ENCODE data around the gene TNFRSF4. TPM values are rescaled to one million over a fixed set of nuclear protein-coding genes. Genes with fewer than 3 reads are reported as not detected.

The TNFRSF4 gene
- total and polyA plus RNA-seq, 4 donors = 0.08 to 0.35 (median 0.15) TPM; not detected in 1

DNA sequence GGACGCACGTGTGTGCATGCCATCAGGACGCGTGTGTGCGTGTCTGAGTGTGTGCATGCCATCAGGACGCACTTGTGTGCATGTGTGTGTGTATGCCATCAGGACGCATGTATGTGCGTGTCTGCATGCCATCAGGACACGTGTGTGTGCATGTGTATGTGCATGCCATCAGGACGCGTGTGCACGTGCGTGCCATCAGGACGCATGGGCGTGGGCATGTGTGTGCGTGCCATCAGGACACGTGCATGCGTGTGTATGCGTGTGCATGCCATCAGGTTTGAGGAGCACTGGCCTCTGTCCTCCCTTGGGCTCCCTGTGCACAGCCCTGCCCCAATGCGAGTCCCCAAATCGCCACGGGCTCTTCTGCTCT, 45.2 kb upstream of the TNFRSF4 start:
- TF ChIP-seq, protein P1, sequence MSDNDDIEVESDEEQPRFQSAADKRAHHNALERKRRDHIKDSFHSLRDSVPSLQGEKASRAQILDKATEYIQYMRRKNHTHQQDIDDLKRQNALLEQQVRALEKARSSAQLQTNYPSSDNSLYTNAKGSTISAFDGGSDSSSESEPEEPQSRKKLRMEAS (IDR thresholded peaks at IDR 0.05) = no peak
- H3K36me3 ChIP-seq (ENCODE audit: control insufficient read depth in 4 of 4, insufficient read depth in 3 of 4, low read depth in 1 of 4, low read length in 3 of 4) = peaks cover 15 to 60% (median 30%) of the 10 kb centered on the region in 4 donors
- no peak for DNase-seq (ENCODE audit: low spot score)

DNA sequence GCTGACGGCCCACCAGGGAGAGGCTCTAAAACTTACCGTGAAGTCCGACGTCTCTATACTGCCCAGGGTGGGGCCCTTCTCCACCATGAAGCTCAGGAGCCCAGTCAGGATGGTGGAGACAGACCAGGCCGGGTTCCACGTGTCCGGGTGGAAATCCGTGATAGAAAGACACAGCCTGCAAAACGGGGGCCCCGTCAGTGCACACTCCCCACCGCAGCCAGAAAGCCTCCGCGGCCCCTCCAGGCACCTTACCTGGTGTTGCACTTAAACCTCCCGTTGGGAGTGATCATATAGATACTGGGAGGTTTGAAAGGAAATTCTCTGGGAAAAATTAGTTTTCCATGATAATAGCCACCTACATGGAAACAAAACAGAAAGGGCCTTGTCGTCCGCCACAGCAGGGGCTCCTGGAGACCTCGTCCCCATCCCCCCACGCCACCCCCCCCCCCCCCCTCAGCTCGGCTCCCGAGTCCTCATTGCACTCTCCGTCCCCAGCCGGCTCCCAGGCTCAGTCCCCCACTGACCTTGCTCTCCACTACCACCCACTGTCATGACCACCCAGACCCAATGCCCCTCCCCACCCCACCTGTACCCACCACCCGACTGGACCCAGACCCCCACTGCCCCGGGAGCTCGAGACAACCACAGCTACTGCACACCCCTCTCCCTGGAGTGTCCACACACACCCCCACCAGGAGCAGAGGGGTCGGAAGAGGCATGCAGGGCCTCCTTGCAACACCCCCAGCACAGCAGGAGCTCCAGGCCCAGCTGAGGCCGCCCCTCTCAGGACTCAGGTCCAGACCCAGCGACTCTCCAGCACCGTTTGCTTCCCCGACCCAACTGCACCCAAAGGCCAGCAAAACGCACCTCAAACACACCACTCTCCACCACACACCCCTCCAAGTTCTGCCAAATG, 43.3 kb upstream of the TNFRSF4 start:
- DNase-seq (ENCODE audit: low spot score) = no peak
- Histone ChIP-seq H3K27me3 (ENCODE audit: control insufficient read depth in 4 of 4, insufficient read depth in 4 of 4, low read length in 3 of 4) (no peaks in the 10 kb centered on the region), H3K36me3 (ENCODE audit: control insufficient read depth in 4 of 4, insufficient read depth in 3 of 4, low read depth in 1 of 4, low read length in 3 of 4) (peaks cover 14 to 47% (median 18%) of the 10 kb centered on the region in 4 donors)

More for the DNA sequence above, 45.2 kb upstream of the TNFRSF4 start:
- Histone ChIP-seq H3K9me3 (ENCODE audit: control insufficient read depth in 4 of 4, low read length in 3 of 4) (no peaks in the 10 kb centered on the region), H3K4me3 (ENCODE audit: low read depth in 1 of 3, low read length in 3 of 3) (no peak overlapping the region), H3K27ac (ENCODE audit: low read depth in 1 of 2, low read length in 2 of 2) (no peak overlapping the region), H3K4me1 (ENCODE audit: control insufficient read depth in 4 of 4, insufficient read depth in 4 of 4, low read length in 3 of 4) (no peaks in the 10 kb centered on the region), H3K9ac (ENCODE audit: low read depth in 1 of 2, low read length in 2 of 2) (no peak overlapping the region), H3K27me3 (ENCODE audit: control insufficient read depth in 4 of 4, insufficient read depth in 4 of 4, low read length in 3 of 4) (no peaks in the 10 kb centered on the region)
- WGBS = 96% methylated on average over 22 of the region's 22 CpGs

DNA sequence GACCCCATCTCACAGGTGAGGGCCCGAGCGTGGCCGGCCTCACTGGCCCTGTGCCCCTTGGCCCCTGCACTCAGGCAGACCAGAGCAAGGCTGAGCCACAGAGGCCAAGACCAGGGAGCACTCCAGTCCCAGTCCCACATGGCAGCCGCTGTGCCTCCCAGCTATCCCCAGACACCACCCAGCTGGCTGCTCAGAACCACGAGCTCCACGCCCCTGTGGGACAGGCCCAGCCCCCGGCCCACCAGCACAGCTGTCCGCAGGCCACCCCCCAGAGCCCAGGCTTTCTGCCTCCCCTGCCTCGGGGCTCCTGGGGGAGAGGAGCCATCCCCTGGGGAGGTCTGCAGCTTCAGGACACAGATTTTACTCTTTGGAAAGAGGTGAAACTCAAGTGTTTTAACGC, 41.7 kb upstream of the TNFRSF4 start:
- WGBS = 98% methylated on average over 10 of the region's 10 CpGs
- Histone ChIP-seq H3K27me3 (ENCODE audit: control insufficient read depth in 4 of 4, insufficient read depth in 4 of 4, low read length in 3 of 4) (no peaks in the 10 kb centered on the region), H3K27ac (ENCODE audit: low read depth in 1 of 2, low read length in 2 of 2) (no peak overlapping the region), H3K9me3 (ENCODE audit: control insufficient read depth in 4 of 4, low read length in 3 of 4) (no peaks in the 10 kb centered on the region), H3K4me3 (ENCODE audit: low read depth in 1 of 3, low read length in 3 of 3) (no peak overlapping the region), H3K9ac (ENCODE audit: low read depth in 1 of 2, low read length in 2 of 2) (no peak overlapping the region), H3K4me1 (ENCODE audit: control insufficient read depth in 4 of 4, insufficient read depth in 4 of 4, low read length in 3 of 4) (no peaks in the 10 kb centered on the region), H3K36me3 (ENCODE audit: control insufficient read depth in 4 of 4, insufficient read depth in 3 of 4, low read depth in 1 of 4, low read length in 3 of 4) (peaks cover 13 to 43% (median 17%) of the 10 kb centered on the region in 4 donors)
- TF ChIP-seq FOXA1 (IDR thresholded peaks at IDR 0.05) (no peak), HNF4A (conservative IDR thresholded peaks at IDR 0.05) (no peak)
- DNase-seq (ENCODE audit: low spot score) = no peak

More for the DNA sequence above, 43.3 kb upstream of the TNFRSF4 start:
- Histone ChIP-seq H3K4me1 (ENCODE audit: control insufficient read depth in 4 of 4, insufficient read depth in 4 of 4, low read length in 3 of 4) (no peaks in the 10 kb centered on the region), H3K9ac (ENCODE audit: low read depth in 1 of 2, low read length in 2 of 2) (no peak overlapping the region), H3K27ac (ENCODE audit: low read depth in 1 of 2, low read length in 2 of 2) (no peak overlapping the region), H3K4me3 (ENCODE audit: low read depth in 1 of 3, low read length in 3 of 3) (no peak overlapping the region), H3K9me3 (ENCODE audit: control insufficient read depth in 4 of 4, low read length in 3 of 4) (no peaks in the 10 kb centered on the region)
- no peak for TF ChIP-seq HNF4G (IDR thresholded peaks at IDR 0.05)
- TF ChIP-seq RXRA (IDR thresholded peaks at IDR 0.05) = no peak
- TF ChIP-seq FOXA2 (IDR thresholded peaks at IDR 0.05) = no peak
- no peak for TF ChIP-seq GABPA (IDR thresholded peaks at IDR 0.05 in 1 of 2, conservative IDR thresholded peaks at IDR 0.05 in 1 of 2)
- TF ChIP-seq EGR1 (IDR thresholded peaks at IDR 0.05; ENCODE audit: low read depth in 2 of 2) = no peak
- no peak for TF ChIP-seq HNF4A (conservative IDR thresholded peaks at IDR 0.05)
- TF ChIP-seq, protein P2, sequence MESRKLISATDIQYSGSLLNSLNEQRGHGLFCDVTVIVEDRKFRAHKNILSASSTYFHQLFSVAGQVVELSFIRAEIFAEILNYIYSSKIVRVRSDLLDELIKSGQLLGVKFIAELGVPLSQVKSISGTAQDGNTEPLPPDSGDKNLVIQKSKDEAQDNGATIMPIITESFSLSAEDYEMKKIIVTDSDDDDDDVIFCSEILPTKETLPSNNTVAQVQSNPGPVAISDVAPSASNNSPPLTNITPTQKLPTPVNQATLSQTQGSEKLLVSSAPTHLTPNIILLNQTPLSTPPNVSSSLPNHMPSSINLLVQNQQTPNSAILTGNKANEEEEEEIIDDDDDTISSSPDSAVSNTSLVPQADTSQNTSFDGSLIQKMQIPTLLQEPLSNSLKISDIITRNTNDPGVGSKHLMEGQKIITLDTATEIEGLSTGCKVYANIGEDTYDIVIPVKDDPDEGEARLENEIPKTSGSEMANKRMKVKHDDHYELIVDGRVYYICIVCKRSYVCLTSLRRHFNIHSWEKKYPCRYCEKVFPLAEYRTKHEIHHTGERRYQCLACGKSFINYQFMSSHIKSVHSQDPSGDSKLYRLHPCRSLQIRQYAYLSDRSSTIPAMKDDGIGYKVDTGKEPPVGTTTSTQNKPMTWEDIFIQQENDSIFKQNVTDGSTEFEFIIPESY (IDR thresholded peaks at IDR 0.05) = no peak
- TF ChIP-seq SP1 (IDR thresholded peaks at IDR 0.05) = no peak
- TF ChIP-seq RAD21 (IDR thresholded peaks at IDR 0.05) = no peak
- WGBS = 94% methylated on average over 31 of the region's 31 CpGs
